Measurements from ENCODE around the gene ZNF215. TPM values are rescaled to one million over a fixed set of nuclear protein-coding genes. Genes with fewer than 3 reads are reported as not detected.

ZNF215 gene
- total RNA-seq, 1 experiment from 2014 or later = 4.5 TPM

GRCh38 chr11:6911378-6911777, 14.8 kb upstream of the ZNF215 start:
- ChIA-PET POLR2A (ENCODE audit: unreplicated experiment) (no interaction called here), CTCF (no interaction called here)
- Histone ChIP-seq H3K9me3 (ENCODE audit: low read length) (no peaks in the 10 kb centered on the region), H2AFZ (ENCODE audit: low read length) (no peak overlapping the region), H3K27ac (ENCODE audit: low read length) (no peak overlapping the region), H3K4me1 (ENCODE audit: insufficient read depth, low read length) (no peaks in the 10 kb centered on the region), H3K4me2 (ENCODE audit: low read length) (no peak overlapping the region), H3K36me3 (ENCODE audit: low read depth, low read length) (no peaks in the 10 kb centered on the region), H3K4me3 (ENCODE audit: low read length) (no peak overlapping the region), H3F3A (ENCODE audit: low read length, unreplicated experiment) (no peaks in the 10 kb centered on the region), H4K20me1 (ENCODE audit: low read length) (no peaks in the 10 kb centered on the region), H3K27me3 (ENCODE audit: low read length) (no peaks in the 10 kb centered on the region), H3K9me2 (replicated peaks; ENCODE audit: low read length) (no peaks in the 10 kb centered on the region), H3K79me2 (ENCODE audit: low read length) (no peaks in the 10 kb centered on the region), H3K9ac (ENCODE audit: low read length) (no peak overlapping the region)
- DNase-seq = no peak
- ATAC-seq = no peak
- TF ChIP-seq, protein P1, sequence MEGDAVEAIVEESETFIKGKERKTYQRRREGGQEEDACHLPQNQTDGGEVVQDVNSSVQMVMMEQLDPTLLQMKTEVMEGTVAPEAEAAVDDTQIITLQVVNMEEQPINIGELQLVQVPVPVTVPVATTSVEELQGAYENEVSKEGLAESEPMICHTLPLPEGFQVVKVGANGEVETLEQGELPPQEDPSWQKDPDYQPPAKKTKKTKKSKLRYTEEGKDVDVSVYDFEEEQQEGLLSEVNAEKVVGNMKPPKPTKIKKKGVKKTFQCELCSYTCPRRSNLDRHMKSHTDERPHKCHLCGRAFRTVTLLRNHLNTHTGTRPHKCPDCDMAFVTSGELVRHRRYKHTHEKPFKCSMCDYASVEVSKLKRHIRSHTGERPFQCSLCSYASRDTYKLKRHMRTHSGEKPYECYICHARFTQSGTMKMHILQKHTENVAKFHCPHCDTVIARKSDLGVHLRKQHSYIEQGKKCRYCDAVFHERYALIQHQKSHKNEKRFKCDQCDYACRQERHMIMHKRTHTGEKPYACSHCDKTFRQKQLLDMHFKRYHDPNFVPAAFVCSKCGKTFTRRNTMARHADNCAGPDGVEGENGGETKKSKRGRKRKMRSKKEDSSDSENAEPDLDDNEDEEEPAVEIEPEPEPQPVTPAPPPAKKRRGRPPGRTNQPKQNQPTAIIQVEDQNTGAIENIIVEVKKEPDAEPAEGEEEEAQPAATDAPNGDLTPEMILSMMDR (conservative IDR thresholded peaks at IDR 0.05; ENCODE audit: low read depth, low read length) = no peak
- TF ChIP-seq EZH2 (IDR thresholded peaks at IDR 0.05; ENCODE audit: low read length, unreplicated experiment) = no peak
- TF ChIP-seq EZH2phosphoT487 (IDR thresholded peaks at IDR 0.05; ENCODE audit: borderline replicate concordance, low read length) = no peak
- intact Hi-C loops (cut with micrococcal nuclease) = no loop called here
- BruUV-seq (replicated peaks) = no TSS peak

DNA sequence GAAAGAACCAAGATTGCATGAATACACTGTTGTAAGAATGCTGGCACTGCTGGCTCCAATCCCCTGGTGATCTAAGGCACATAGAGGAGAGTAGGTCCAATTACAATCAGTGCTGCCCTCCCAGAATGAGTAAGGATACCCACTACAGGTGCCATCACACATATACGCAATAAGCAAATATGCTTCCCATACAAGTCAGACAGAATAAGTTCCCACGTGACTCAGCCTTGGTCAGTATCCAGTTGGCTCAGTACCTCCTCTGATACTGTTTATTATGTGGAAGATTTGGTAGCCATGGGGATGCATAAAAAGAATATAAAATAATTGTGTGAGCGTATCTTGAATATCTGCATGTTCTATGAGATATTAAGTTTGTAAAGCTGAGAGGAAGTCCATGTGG, 14.3 kb upstream of the ZNF215 start:
- Histone ChIP-seq H3K27me3 (ENCODE audit: low read length) (no peaks in the 10 kb centered on the region), H3K4me3 (ENCODE audit: low read length) (no peak overlapping the region), H3F3A (ENCODE audit: low read length, unreplicated experiment) (no peaks in the 10 kb centered on the region), H3K4me1 (ENCODE audit: insufficient read depth, low read length) (no peaks in the 10 kb centered on the region), H3K27ac (ENCODE audit: low read length) (no peak overlapping the region), H4K20me1 (ENCODE audit: low read length) (no peaks in the 10 kb centered on the region), H3K36me3 (ENCODE audit: low read depth, low read length) (no peaks in the 10 kb centered on the region), H3K4me2 (ENCODE audit: low read length) (no peak overlapping the region), H3K9me2 (replicated peaks; ENCODE audit: low read length) (no peaks in the 10 kb centered on the region), H3K9ac (ENCODE audit: low read length) (no peak overlapping the region), H2AFZ (ENCODE audit: low read length) (no peak overlapping the region), H3K9me3 (ENCODE audit: low read length) (no peaks in the 10 kb centered on the region), H3K79me2 (ENCODE audit: low read length) (no peaks in the 10 kb centered on the region)
- POLR2A ChIA-PET (ENCODE audit: unreplicated experiment) = no interaction called here
- BruUV-seq (replicated peaks) = no TSS peak
- CTCF ChIA-PET = no interaction called here
- ATAC-seq = no peak
- DNase-seq = peak; percentile 39
- intact Hi-C loops (cut with micrococcal nuclease) = no loop called here
- TF ChIP-seq, protein P1 (conservative IDR thresholded peaks at IDR 0.05; ENCODE audit: low read depth, low read length) = no peak

GRCh38 chr11:6919698-6920097, 6.5 kb upstream of the ZNF215 start:
- BruUV-seq (replicated peaks) = no TSS peak
- Histone ChIP-seq H3K79me2 (ENCODE audit: low read length) (no peaks in the 10 kb centered on the region), H3K4me2 (ENCODE audit: low read length) (no peak overlapping the region), H3K9me2 (replicated peaks; ENCODE audit: low read length) (no peaks in the 10 kb centered on the region), H3K9me3 (ENCODE audit: low read length) (no peaks in the 10 kb centered on the region), H3K27ac (ENCODE audit: low read length) (no peak overlapping the region), H3F3A (ENCODE audit: low read length, unreplicated experiment) (no peaks in the 10 kb centered on the region), H2AFZ (ENCODE audit: low read length) (no peak overlapping the region), H3K9ac (ENCODE audit: low read length) (no peak overlapping the region), H4K20me1 (ENCODE audit: low read length) (no peaks in the 10 kb centered on the region), H3K4me3 (ENCODE audit: low read length) (no peak overlapping the region), H3K36me3 (ENCODE audit: low read depth, low read length) (no peaks in the 10 kb centered on the region), H3K4me1 (ENCODE audit: insufficient read depth, low read length) (no peaks in the 10 kb centered on the region), H3K27me3 (ENCODE audit: low read length) (no peaks in the 10 kb centered on the region)
- DNase-seq (no peak), ATAC-seq (no peak)
- ChIA-PET CTCF (interaction anchor here (0.6 kb wide), 1 partner anchor 91 kb away, joined by 5 read pairs; no protein-coding TSS in a partner anchor), POLR2A (ENCODE audit: unreplicated experiment) (no interaction called here)
- intact Hi-C loops (cut with micrococcal nuclease) = no loop called here
- TF ChIP-seq, protein P1 (conservative IDR thresholded peaks at IDR 0.05; ENCODE audit: low read depth, low read length) = no peak
- TF ChIP-seq EZH2 (IDR thresholded peaks at IDR 0.05; ENCODE audit: low read length, unreplicated experiment) = no peak
- TF ChIP-seq EZH2phosphoT487 (IDR thresholded peaks at IDR 0.05; ENCODE audit: borderline replicate concordance, low read length) = no peak

All from PC-3 (cell line).